HEK293 (cell line): ENCODE data around the gene RUSF1.

ENCODE experiments used
- CTCF ChIA-PET: fragments of 350-600 bp; formaldehyde crosslinking; extraction: SDS; loops from one replicate; lab custom pipeline; 2021; ENCODE audit warnings: antibody characterized with exemption; lab: Yijun Ruan, JAX
- POLR2A ChIA-PET: fragments of 300-600 bp; formaldehyde crosslinking; extraction: SDS; loops from one replicate; lab custom pipeline; 2020; ENCODE audit warnings: antibody characterized with exemption, inconsistent platforms; lab: Yijun Ruan, JAX
- H3K27ac ChIP-seq: fragments of 200-500 bp; sonication (Bioruptor generic); 2 replicates; pipeline ENCODE4 v1.5.1; 2014; ENCODE audit warnings: low read depth, low read length, control low read depth, inconsistent platforms; ENCODE audit errors: extremely low read depth
- H3K36me3 ChIP-seq, 2 experiments: fragments of 200-500 bp in 1 of 2; sonication (Bioruptor generic) in 1 of 2; 1 replicate in 1 of 2; 2 replicates in 1 of 2; pipeline ENCODE4 v1.5.1; 2014 to 2017; ENCODE audit warnings: inconsistent platforms in 2 of 2, low read length in 2 of 2; ENCODE audit not compliant: control insufficient read depth in 2 of 2, insufficient read depth in 1 of 2
- H3K4me1 ChIP-seq: fragments of 200-500 bp; sonication (Bioruptor generic); 2 replicates; pipeline ENCODE4 v1.5.1; 2014; ENCODE audit warnings: mild to moderate bottlenecking, low read length, inconsistent platforms; ENCODE audit not compliant: control insufficient read depth, insufficient read depth
- H3K4me3 ChIP-seq: 2 replicates; pipeline ENCODE4 v1.5.1; 2011; ENCODE audit warnings: low read depth, mild to moderate bottlenecking, control low read depth, low read length, moderate library complexity
- H3K9me3 ChIP-seq: fragments of 200-500 bp; sonication (Bioruptor generic); 2 replicates; pipeline ENCODE4 v1.5.1; 2014; ENCODE audit warnings: low read depth, low read length, inconsistent platforms; ENCODE audit not compliant: control insufficient read depth, insufficient read depth
- BCL11B ChIP-seq: fragments of 450-650 bp; formaldehyde crosslinking; IDR thresholded peaks from 2 replicates; pipeline ENCODE4 v1.5.1; 2016; ENCODE audit warnings: low read depth, missing biosample characterization, missing genetic modification characterization
- BCL6B ChIP-seq: fragments of 450-650 bp; formaldehyde crosslinking; IDR thresholded peaks from 2 replicates; pipeline ENCODE4 v1.5.1; 2017; ENCODE audit warnings: missing biosample characterization, missing genetic modification characterization
- GLI4 ChIP-seq: fragments of 450-650 bp; formaldehyde crosslinking; IDR thresholded peaks from 2 replicates; pipeline ENCODE4 v1.5.1; 2016; ENCODE audit warnings: missing biosample characterization, missing genetic modification characterization
- HOXA7 ChIP-seq: sonication (generic); formaldehyde crosslinking; IDR thresholded peaks from 2 replicates; pipeline ENCODE4 v1.8.1; 2022; ENCODE audit warnings: missing genetic modification reagents, borderline replicate concordance
- PRDM6 ChIP-seq: fragments of 450-650 bp; formaldehyde crosslinking; IDR thresholded peaks from 2 replicates; pipeline ENCODE4 v1.5.1; 2017; ENCODE audit warnings: missing biosample characterization, missing genetic modification characterization
- SCRT2 ChIP-seq: fragments of 450-650 bp; formaldehyde crosslinking; IDR thresholded peaks from 2 replicates; pipeline ENCODE4 v1.5.1; 2016; ENCODE audit warnings: missing biosample characterization, missing genetic modification characterization
- ZNF112 ChIP-seq: fragments of 450-650 bp; formaldehyde crosslinking; IDR thresholded peaks from 2 replicates; pipeline ENCODE4 v1.5.0; 2017; ENCODE audit warnings: missing biosample characterization, missing genetic modification characterization
- ZNF175 ChIP-seq: fragments of 450-650 bp; formaldehyde crosslinking; IDR thresholded peaks from 2 replicates; pipeline ENCODE4 v1.5.1; 2016; ENCODE audit warnings: missing biosample characterization, missing genetic modification characterization
- ZNF18 ChIP-seq: fragments of 450-650 bp; formaldehyde crosslinking; IDR thresholded peaks from 2 replicates; pipeline ENCODE4 v1.5.1; 2016; ENCODE audit warnings: missing biosample characterization, missing genetic modification characterization
- ZNF266 ChIP-seq: fragments of 450-650 bp; formaldehyde crosslinking; IDR thresholded peaks from 2 replicates; pipeline ENCODE4 v1.5.1; 2016; ENCODE audit warnings: missing biosample characterization, missing genetic modification characterization, low read depth
- ZNF311 ChIP-seq: fragments of 450-650 bp; formaldehyde crosslinking; IDR thresholded peaks from 2 replicates; pipeline ENCODE4 v1.5.1; 2017; ENCODE audit warnings: missing biosample characterization, missing genetic modification characterization, borderline replicate concordance
- ZNF488 ChIP-seq: fragments of 450-650 bp; formaldehyde crosslinking; IDR thresholded peaks from 2 replicates; pipeline ENCODE4 v1.5.1; 2016; ENCODE audit warnings: missing biosample characterization, missing genetic modification characterization
- ZNF513 ChIP-seq: fragments of 450-650 bp; IDR thresholded peaks from 2 replicates; pipeline ENCODE4 v1.5.1; 2018; ENCODE audit warnings: missing biosample characterization, missing genetic modification characterization
- ZNF529 ChIP-seq: fragments of 450-650 bp; formaldehyde crosslinking; IDR thresholded peaks from 2 replicates; pipeline ENCODE4 v1.5.1; 2017; ENCODE audit warnings: missing genetic modification characterization, missing biosample characterization; ENCODE audit not compliant: insufficient replicate concordance
- ZNF658 ChIP-seq: fragments of 450-650 bp; formaldehyde crosslinking; IDR thresholded peaks from 2 replicates; pipeline ENCODE4; 2016; ENCODE audit warnings: missing biosample characterization, missing genetic modification characterization
- ZNF664 ChIP-seq: fragments of 450-650 bp; formaldehyde crosslinking; IDR thresholded peaks from 2 replicates; pipeline ENCODE4 v1.5.1; 2016; ENCODE audit warnings: missing biosample characterization, missing genetic modification characterization
- ZNF692 ChIP-seq: fragments of 450-650 bp; formaldehyde crosslinking; IDR thresholded peaks from 2 replicates; pipeline ENCODE4 v1.5.1; 2016; ENCODE audit warnings: missing biosample characterization, missing genetic modification characterization
- ZNF768 ChIP-seq: fragments of 450-650 bp; formaldehyde crosslinking; IDR thresholded peaks from 2 replicates; pipeline ENCODE4 v1.5.1; 2018; ENCODE audit warnings: missing biosample characterization, mild to moderate bottlenecking, missing genetic modification characterization
- TF ChIP-seq, protein P1 (sequence below): fragments of 450-650 bp; formaldehyde crosslinking; IDR thresholded peaks from 2 replicates; pipeline ENCODE4 v1.5.1; 2016; ENCODE audit warnings: missing biosample characterization, missing genetic modification characterization
- TF ChIP-seq, protein P2 (sequence below): fragments of 450-650 bp; IDR thresholded peaks from 2 replicates; pipeline ENCODE4 v1.5.1; 2018; ENCODE audit warnings: missing biosample characterization, mild to moderate bottlenecking, missing genetic modification characterization

The RUSF1 gene

GRCh38 chr16:31535737-31536136 lies 27.5 kb upstream of the RUSF1 start (continued):
- no peak for TF ChIP-seq ZNF513

DNA sequence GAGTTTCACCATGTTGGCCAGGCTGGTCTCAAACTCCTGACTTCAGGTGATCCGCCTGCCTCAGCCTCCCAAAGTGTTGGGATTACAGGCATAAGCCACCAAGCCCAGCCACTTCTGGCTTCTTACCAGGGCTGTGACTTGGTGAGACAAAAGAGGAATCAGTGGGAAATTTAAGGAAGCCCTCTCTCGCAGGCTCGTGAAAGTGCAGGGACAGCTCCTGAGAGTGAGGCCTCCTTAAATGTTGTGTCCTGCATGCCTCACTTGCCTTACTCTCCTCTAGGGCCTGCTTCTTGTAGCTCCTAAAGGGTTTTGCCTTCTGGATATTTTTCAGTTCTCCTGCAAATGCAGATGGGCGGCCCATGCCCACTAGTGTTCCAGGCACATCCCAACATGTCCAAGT lies 24.7 kb upstream of the RUSF1 start:
- no peaks in the 10 kb centered on the region for H3K4me1 ChIP-seq
- no peak overlapping the region for H3K27ac ChIP-seq
- TF ChIP-seq SCRT2 (tag by site-specific recombination), result no peak
- no peak for TF ChIP-seq ZNF112 (tag by site-specific recombination)
- no peak for TF ChIP-seq ZNF488 (tag by site-specific recombination)
- no peak for TF ChIP-seq ZNF18 (tag by site-specific recombination)
- no peak for TF ChIP-seq ZNF266
- TF ChIP-seq, all 188 proteins: peak for 0
- H3K9me3 ChIP-seq, result no peaks in the 10 kb centered on the region
- H3K4me3 ChIP-seq, result no peak overlapping the region
- no peaks in the 10 kb centered on the region for H3K36me3 ChIP-seq
- ChIA-PET POLR2A (interaction anchor here (0.8 kb wide), 1 partner anchor 25 kb away, joined by 3 read pairs; the partner anchor contains the start of gene RUSF1), CTCF (no interaction called here)

GRCh38 chr16:31532120-31532519 lies 23.9 kb upstream of the RUSF1 start:
- H3K36me3 ChIP-seq, result no peaks in the 10 kb centered on the region
- H3K4me1 ChIP-seq, result no peaks in the 10 kb centered on the region
- ChIA-PET POLR2A (no interaction called here), CTCF (interaction anchor here (0.7 kb wide), 1 partner anchor 282 kb away, joined by 3 read pairs; no protein-coding TSS in a partner anchor)
- H3K9me3 ChIP-seq, result no peaks in the 10 kb centered on the region
- no peak overlapping the region for H3K27ac ChIP-seq
- no peak overlapping the region for H3K4me3 ChIP-seq
- no peak for TF ChIP-seq ZNF529
- TF ChIP-seq GLI4 (tag by site-specific recombination), result no peak
- no peak for TF ChIP-seq BCL11B (tag by site-specific recombination)
- TF ChIP-seq PRDM6, result no peak
- TF ChIP-seq, protein P1, sequence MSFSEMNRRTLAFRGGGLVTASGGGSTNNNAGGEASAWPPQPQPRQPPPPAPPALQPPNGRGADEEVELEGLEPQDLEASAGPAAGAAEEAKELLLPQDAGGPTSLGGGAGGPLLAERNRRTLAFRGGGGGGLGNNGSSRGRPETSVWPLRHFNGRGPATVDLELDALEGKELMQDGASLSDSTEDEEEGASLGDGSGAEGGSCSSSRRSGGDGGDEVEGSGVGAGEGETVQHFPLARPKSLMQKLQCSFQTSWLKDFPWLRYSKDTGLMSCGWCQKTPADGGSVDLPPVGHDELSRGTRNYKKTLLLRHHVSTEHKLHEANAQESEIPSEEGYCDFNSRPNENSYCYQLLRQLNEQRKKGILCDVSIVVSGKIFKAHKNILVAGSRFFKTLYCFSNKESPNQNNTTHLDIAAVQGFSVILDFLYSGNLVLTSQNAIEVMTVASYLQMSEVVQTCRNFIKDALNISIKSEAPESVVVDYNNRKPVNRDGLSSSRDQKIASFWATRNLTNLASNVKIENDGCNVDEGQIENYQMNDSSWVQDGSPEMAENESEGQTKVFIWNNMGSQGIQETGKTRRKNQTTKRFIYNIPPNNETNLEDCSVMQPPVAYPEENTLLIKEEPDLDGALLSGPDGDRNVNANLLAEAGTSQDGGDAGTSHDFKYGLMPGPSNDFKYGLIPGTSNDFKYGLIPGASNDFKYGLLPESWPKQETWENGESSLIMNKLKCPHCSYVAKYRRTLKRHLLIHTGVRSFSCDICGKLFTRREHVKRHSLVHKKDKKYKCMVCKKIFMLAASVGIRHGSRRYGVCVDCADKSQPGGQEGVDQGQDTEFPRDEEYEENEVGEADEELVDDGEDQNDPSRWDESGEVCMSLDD, result no peak
- no peak for TF ChIP-seq ZNF311
- TF ChIP-seq BCL6B, result no peak
- TF ChIP-seq, protein P2, sequence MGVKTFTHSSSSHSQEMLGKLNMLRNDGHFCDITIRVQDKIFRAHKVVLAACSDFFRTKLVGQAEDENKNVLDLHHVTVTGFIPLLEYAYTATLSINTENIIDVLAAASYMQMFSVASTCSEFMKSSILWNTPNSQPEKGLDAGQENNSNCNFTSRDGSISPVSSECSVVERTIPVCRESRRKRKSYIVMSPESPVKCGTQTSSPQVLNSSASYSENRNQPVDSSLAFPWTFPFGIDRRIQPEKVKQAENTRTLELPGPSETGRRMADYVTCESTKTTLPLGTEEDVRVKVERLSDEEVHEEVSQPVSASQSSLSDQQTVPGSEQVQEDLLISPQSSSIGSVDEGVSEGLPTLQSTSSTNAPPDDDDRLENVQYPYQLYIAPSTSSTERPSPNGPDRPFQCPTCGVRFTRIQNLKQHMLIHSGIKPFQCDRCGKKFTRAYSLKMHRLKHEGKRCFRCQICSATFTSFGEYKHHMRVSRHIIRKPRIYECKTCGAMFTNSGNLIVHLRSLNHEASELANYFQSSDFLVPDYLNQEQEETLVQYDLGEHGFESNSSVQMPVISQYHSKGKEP (tag by site-specific recombination), result no peak
- TF ChIP-seq ZNF768 (tag by site-specific recombination), result no peak
- no peak for TF ChIP-seq ZNF658 (tag by site-specific recombination)
- no peak for TF ChIP-seq ZNF175
- no peak for TF ChIP-seq ZNF664 (tag by site-specific recombination)
- TF ChIP-seq HOXA7 (CRISPR knock-in tag), result no peak
- TF ChIP-seq ZNF692 (tag by site-specific recombination), result no peak
